Transverse colon (tissue), 4 donors: ENCODE data around the gene TRAF5. TPM values are rescaled to one million over a fixed set of nuclear protein-coding genes. Genes with fewer than 3 reads are reported as not detected.
"Not testable (repeated sequence)": the region's sequence is repeated elsewhere in the genome, so short reads cannot be mapped to it uniquely, and the experiment has no call there.

ENCODE experiments used
- DNase-seq: peaks from one replicate; pipeline ENCODE4 v3.0.0-alpha.2; 2019
- H3K27ac ChIP-seq, 4 donors: fragments of 200-600 bp; sonication (generic); 2 replicates each; pipeline ENCODE4 v1.5.1; 2016 to 2018; ENCODE audit warnings: inconsistent platforms in 4 of 4
- H3K27me3 ChIP-seq: fragments of 200-600 bp; sonication (generic); 2 replicates; pipeline ENCODE4 v1.5.1; 2017; ENCODE audit warnings: inconsistent platforms
- H3K36me3 ChIP-seq, 4 donors: fragments of 200-600 bp; sonication (generic); 2 replicates each; pipeline ENCODE4 v1.5.1; 2017 to 2019; ENCODE audit warnings: inconsistent platforms in 4 of 4
- H3K4me1 ChIP-seq, 4 donors: fragments of 200-600 bp; sonication (generic); 2 replicates each; pipeline ENCODE4 v1.5.1; 2017 to 2020; ENCODE audit warnings: inconsistent platforms in 4 of 4
- H3K4me3 ChIP-seq, 4 donors: fragments of 200-600 bp; sonication (generic); 1 replicate in 1 of 4; 2 replicates in 3 of 4; pipeline versions ENCODE4 v1.5.1 to v1.6.1; 2017 to 2019; ENCODE audit warnings: inconsistent platforms in 4 of 4
- H3K9me3 ChIP-seq, 2 donors: fragments of 200-600 bp; sonication (generic); 2 replicates each; pipeline ENCODE4 v1.5.1; 2017 to 2019; ENCODE audit warnings: inconsistent platforms in 2 of 2
- EP300 ChIP-seq: sonication (generic); formaldehyde crosslinking; IDR thresholded peaks from one replicate; pipeline ENCODE4 v1.6.1; 2017; ENCODE audit warnings: antibody characterized with exemption, low read depth
- POLR2A ChIP-seq: fragments of 450-650 bp; IDR thresholded peaks from one replicate; pipeline ENCODE4 v1.6.1; 2016; ENCODE audit warnings: antibody characterized with exemption, mild to moderate bottlenecking, moderate library complexity
- POLR2AphosphoS5 ChIP-seq, 3 donors: sonication (generic); formaldehyde crosslinking; IDR thresholded peaks; one replicate each; pipeline ENCODE4 v1.6.1; 2016; ENCODE audit warnings: antibody characterized with exemption in 3 of 3
- WGBS, 2 donors: methylation state at CpG; one replicate each; pipeline ENCODE4 v1.1.5; 2018; ENCODE audit warnings: low coverage in 1 of 2; 5-methylcytosine and 5-hydroxymethylcytosine counted together
- in situ Hi-C, 4 donors: fragments of 200-750 bp; cut with MboI; loops; one replicate each; pipeline versions ENCODE4 v1.15.0 to v1.15.1; 2017; ENCODE audit warnings: low sequenced_read_pairs in 3 of 4, low pct_ligation_motif_present in 1 of 4, low pct_unique_long_range_greater_than_20kb in 1 of 4
- intact Hi-C: fragments of 100-400 bp; cut with DNase I; formaldehyde crosslinking; loops from one replicate; pipeline ENCODE4 v1.15.1; 2023; ENCODE audit warnings: low total_unique reads
- total RNA-seq, 4 donors: library from RNA; depleted of rRNA; stranded (reverse); fragments of >200 nt; gene quantifications; one replicate each; pipeline ENCODE4 v1.1.0, GENCODE V29; 2016
- TF ChIP-seq, protein P1 (sequence below), 5 experiments: fragments of 200-600 bp in 3 of 5; fragments of 450-650 bp in 2 of 5; sonication (generic) in 3 of 5; IDR thresholded peaks; 1 replicate in 2 of 5; 2 replicates in 3 of 5; pipeline ENCODE4 v1.5.1; 2016 to 2017; ENCODE audit warnings: antibody characterized with exemption in 5 of 5, inconsistent platforms in 3 of 5, mild to moderate bottlenecking in 2 of 5, moderate library complexity in 1 of 5

The TRAF5 gene
- total RNA-seq, 4 donors from 2014 or later, result 10.5 to 30.5 (median 17.0) TPM

DNA sequence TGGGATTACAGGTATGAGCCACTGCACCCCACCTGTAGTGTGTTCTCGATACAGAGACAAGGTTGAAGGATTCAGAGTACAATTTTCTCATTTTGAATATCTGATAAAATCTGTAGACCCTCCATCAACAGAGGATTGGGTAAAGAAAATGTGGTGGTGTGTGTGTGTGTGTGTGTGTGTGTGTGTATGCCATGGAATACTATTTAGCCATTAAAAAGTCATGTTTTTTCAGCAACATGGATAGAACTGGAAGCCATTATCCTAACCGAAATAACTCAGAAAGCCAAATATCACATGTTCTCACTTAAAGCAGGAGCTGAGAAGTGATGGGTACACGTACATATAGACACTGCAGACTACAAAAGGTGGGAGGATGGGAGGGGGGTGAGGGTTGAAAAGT, 57.9 kb downstream of the TRAF5 start:
- no peaks in the 10 kb centered on the region for H3K27me3 ChIP-seq
- WGBS, 2 donors, result 95 to 96% methylated on average over 3 of the region's 3 CpGs
- in situ Hi-C loops, result no loop called here
- no peaks in the 10 kb centered on the region for H3K36me3 ChIP-seq
- no peaks in the 10 kb centered on the region for H3K9me3 ChIP-seq
- no peak for DNase-seq
- TF ChIP-seq, protein P1, sequence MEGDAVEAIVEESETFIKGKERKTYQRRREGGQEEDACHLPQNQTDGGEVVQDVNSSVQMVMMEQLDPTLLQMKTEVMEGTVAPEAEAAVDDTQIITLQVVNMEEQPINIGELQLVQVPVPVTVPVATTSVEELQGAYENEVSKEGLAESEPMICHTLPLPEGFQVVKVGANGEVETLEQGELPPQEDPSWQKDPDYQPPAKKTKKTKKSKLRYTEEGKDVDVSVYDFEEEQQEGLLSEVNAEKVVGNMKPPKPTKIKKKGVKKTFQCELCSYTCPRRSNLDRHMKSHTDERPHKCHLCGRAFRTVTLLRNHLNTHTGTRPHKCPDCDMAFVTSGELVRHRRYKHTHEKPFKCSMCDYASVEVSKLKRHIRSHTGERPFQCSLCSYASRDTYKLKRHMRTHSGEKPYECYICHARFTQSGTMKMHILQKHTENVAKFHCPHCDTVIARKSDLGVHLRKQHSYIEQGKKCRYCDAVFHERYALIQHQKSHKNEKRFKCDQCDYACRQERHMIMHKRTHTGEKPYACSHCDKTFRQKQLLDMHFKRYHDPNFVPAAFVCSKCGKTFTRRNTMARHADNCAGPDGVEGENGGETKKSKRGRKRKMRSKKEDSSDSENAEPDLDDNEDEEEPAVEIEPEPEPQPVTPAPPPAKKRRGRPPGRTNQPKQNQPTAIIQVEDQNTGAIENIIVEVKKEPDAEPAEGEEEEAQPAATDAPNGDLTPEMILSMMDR (IDR thresholded peaks at IDR 0.05), result no peak
- TF ChIP-seq EP300 (no peak), POLR2AphosphoS5 (IDR thresholded peaks at IDR 0.05) (no peak), POLR2A (no peak)
- H3K4me1 ChIP-seq, result peaks cover 0 to 18% (median 5%) of the 10 kb centered on the region in 4 donors
- no peak overlapping the region for H3K27ac ChIP-seq
- intact Hi-C loops, result no loop called here
- no peak overlapping the region for H3K4me3 ChIP-seq

DNA sequence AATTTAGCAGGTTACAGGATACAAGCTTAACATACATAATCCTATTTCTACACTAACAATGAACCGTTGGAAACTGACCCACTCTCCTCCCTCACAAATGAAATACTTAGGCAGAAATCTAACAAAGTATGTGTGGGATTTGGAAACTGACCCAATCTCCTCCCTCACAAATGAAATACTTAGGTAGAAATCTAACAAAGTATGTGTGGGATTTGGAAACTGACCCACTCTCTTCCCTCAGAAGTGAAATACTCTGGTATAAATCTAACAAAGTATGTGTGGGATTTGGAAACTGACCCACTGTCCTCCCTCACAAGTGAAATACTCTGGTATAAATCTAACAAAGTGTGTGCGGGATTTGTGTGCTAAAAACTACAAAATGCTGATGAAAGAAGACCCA, 60.3 kb downstream of the TRAF5 start:
- 46 to 55% methylated on average over 2 of the region's 2 CpGs for WGBS, 2 donors
- TF ChIP-seq EP300, result no peak
- no peak for TF ChIP-seq POLR2A
- no peak for TF ChIP-seq POLR2AphosphoS5 (IDR thresholded peaks at IDR 0.05)
- TF ChIP-seq, protein P1 (IDR thresholded peaks at IDR 0.05), result no peak
- Histone ChIP-seq H3K27ac (no peak overlapping the region), H3K9me3 (no peaks in the 10 kb centered on the region), H3K4me3 (no peak overlapping the region), H3K4me1 (peaks cover 0 to 15% (median 5%) of the 10 kb centered on the region in 4 donors), H3K36me3 (no peaks in the 10 kb centered on the region), H3K27me3 (no peaks in the 10 kb centered on the region)
- no peak for DNase-seq
- in situ Hi-C loops, result no loop called here
- intact Hi-C loops, result no loop called here

DNA sequence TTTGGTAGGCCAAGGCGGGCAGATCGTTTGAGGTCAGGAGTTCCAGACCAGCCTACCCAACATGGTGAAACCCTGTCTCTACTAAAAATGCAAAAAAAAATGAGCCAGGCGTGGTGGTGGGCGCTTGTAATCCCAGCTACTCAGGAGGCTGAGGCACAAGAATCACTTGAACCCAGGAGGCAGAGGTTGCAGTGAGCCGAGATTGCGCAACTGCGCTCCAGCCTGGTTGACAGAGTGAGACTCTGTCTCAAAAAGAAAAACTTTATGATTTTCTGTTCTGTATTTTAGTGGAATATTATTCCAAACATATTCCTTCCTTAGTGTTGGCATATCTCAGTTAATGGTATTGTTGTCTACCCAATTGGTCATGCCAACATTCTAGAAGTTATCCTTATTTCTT, 64.2 kb downstream of the TRAF5 start:
- H3K9me3 ChIP-seq, H3K27ac ChIP-seq, intact Hi-C loops, H3K4me3 ChIP-seq, DNase-seq, in situ Hi-C loops, H3K27me3 ChIP-seq, H3K36me3 ChIP-seq, H3K4me1 ChIP-seq: not testable (repeated sequence)
- WGBS, 2 donors, result 98% methylated on average over 7 of the region's 7 CpGs; no CpG with 5 or more reads in 1 of the 2 donors

DNA sequence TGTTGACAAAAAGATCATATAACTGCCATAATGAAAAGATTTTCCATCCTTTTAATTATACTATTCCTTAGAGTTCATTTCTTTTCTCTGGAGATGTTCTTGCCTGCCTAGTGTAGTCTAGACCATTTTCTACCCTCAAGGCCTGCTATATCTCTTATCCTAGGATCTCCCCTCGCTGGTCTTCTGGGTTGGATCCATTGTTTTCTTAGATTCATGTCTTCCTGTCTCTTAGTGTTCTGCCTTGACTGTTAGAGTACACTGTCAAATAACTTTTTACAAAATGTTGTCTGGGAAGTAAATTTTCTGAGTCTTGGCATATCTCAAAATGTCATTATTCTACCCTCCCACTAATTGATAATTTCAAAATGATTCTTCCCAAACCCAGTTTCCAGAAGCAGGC, 66.6 kb downstream of the TRAF5 start:
- intact Hi-C loops, result no loop called here
- H3K9me3 ChIP-seq, result no peaks in the 10 kb centered on the region
- 88 to 89% methylated on average over 1 of the region's 1 CpG for WGBS, 2 donors

DNA sequence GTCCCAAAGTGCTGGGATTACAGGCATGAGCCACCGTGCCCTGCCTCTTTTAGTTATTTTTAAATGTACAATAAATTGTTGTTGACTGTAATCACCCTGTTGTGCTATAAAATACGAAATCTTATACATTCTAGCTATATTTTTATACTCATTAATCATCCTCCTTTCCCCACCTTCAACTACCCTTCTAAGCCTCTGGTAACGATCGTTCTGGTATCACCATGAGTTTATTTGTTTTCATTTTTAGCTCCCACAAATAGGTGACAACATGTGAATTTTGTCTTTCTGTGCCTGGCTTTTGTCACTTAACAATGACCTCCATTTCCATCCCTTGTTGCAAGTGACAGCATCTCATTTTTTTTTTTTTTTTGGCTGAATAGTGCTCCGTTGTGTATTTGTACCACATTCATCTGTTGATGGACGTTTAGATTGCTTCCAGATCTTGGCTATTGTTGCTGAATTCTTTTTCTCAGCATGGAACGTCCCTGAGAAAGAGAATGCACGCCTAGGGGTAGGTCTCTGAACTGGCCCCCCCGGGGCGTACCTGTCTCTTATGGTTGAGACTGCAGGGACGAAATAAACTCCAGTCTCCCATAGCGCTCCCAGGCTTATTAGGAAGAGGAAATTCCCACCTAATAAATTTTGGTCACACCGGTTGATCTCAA, 71.8 kb downstream of the TRAF5 start:
- H3K4me3 ChIP-seq, intact Hi-C loops, H3K4me1 ChIP-seq, H3K27ac ChIP-seq, H3K27me3 ChIP-seq, H3K36me3 ChIP-seq, DNase-seq, in situ Hi-C loops, H3K9me3 ChIP-seq: not testable (repeated sequence)
- 82 to 100% methylated on average over 2 to 13 of the region's 13 CpGs for WGBS, 2 donors

More for the DNA sequence above, 66.6 kb downstream of the TRAF5 start:
- H3K27ac ChIP-seq, result no peak overlapping the region
- no peaks in the 10 kb centered on the region for H3K4me1 ChIP-seq
- H3K27me3 ChIP-seq, result no peaks in the 10 kb centered on the region
- DNase-seq, result no peak
- TF ChIP-seq EP300, result no peak
- TF ChIP-seq POLR2A, result no peak
- TF ChIP-seq, protein P1 (IDR thresholded peaks at IDR 0.05), result no peak
- H3K36me3 ChIP-seq, result no peaks in the 10 kb centered on the region
- in situ Hi-C loops, result no loop called here
- no peak overlapping the region for H3K4me3 ChIP-seq

DNA sequence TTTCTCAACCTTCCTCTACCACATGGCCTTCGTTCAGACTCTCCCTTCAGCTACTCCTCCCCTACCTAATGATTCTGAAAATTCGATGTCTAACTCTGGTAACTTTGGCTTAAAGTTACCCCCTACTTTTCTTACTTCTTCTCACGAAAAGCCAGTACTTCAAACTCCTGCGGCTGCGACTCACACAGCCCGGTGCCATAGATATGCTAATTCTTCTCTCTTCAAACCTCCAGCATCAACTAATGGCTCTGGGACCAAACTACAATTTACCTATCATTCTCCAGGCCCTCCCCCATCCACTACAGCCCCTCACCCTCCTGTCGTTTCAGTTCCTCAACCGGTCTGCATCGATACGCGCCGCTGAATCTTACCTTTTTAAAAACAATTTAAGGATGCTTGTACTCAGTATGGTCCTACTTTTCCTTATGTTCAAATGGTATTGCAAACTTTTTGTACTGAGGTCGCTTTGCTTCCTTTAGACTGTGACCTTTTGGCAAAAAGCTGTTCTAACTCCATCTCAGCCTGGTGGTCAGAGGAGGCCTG, 73.3 kb downstream of the TRAF5 start:
- H3K9me3 ChIP-seq, DNase-seq, H3K27me3 ChIP-seq, H3K4me1 ChIP-seq, H3K4me3 ChIP-seq, intact Hi-C loops, H3K36me3 ChIP-seq, in situ Hi-C loops, H3K27ac ChIP-seq: not testable (repeated sequence)
- 81 to 84% methylated on average over 12 to 13 of the region's 13 CpGs for WGBS, 2 donors

DNA sequence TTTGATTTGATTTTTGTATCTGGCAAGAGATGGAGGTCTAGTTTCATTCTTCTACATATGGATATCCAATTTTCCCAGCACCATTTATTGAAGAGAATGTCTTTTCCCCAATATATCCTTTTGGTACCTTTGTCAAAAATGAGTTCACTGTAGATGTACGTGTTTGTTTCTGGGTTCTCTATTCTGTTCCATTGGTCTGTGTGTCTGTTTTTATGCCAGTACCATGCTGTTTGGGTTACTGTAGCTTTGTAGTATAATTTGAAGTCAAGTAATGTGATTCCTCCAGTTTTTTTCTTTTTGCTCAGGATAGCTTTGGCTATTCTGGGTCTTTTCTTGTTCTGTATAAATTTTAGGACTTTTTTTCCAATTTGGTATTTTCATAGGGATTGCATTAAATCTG, 75.1 kb downstream of the TRAF5 start:
- H3K27ac ChIP-seq, intact Hi-C loops, H3K27me3 ChIP-seq, in situ Hi-C loops, H3K4me1 ChIP-seq, H3K9me3 ChIP-seq, H3K4me3 ChIP-seq, DNase-seq, H3K36me3 ChIP-seq: not testable (repeated sequence)
- WGBS, 2 donors, result 94 to 100% methylated on average over 1 of the region's 1 CpG

DNA sequence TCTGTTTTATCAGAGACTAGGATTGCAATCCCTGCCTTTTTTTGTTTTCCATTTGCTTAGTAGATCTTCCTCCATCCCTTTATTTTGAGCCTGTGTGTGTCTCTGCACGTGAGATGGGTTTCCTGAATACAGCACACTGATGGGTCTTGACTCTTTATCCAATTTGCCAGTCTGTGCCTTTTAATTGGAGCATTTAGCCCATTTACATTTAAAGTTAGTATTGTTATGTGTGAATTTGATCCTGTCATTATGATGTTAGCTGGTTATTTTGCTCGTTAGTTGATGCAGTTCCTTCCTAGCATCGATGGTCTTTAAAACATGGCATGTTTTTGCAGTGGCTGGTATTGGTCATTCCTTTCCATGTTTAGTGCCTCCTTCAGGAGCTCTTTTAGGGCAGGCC, 79.5 kb downstream of the TRAF5 start:
- H3K27me3 ChIP-seq, DNase-seq, intact Hi-C loops, H3K9me3 ChIP-seq, H3K4me1 ChIP-seq, H3K36me3 ChIP-seq, H3K4me3 ChIP-seq, in situ Hi-C loops, H3K27ac ChIP-seq: not testable (repeated sequence)
- 94% methylated on average over 2 of the region's 3 CpGs; no CpG with 5 or more reads in 1 of the 2 donors for WGBS, 2 donors
